A172 (cell line): ENCODE data around the gene ZNF732. TPM values are rescaled to one million over a fixed set of nuclear protein-coding genes. Genes with fewer than 3 reads are reported as not detected.
"Not testable (repeated sequence)": the region's sequence is repeated elsewhere in the genome, so short reads cannot be mapped to it uniquely, and the experiment has no call there.

ENCODE experiments used
- DNase-seq: peaks from one replicate; pipeline ENCODE4 v3.0.0-alpha.2; 2015; ENCODE audit warnings: low spot score
- total RNA-seq: library from RNA; depleted of rRNA; stranded (reverse); fragments of >200 nt; shearing (Covaris generic); gene quantifications from 2 replicates; pipeline ENCODE4 v1.2.3, GENCODE V29; 2014; rRNA removed

Gene ZNF732
- not detected in 2 replicates for total RNA-seq

- DNase-seq = no peak
Observed at GRCh38 chr4:304969-305680, at the start of gene ZNF732. Gene ZNF732 (minus strand): TSS chr4:305474. CDS start chr4:305310, 164 bp downstream.

GRCh38 chr4:340011-340410, 34.7 kb upstream of the ZNF732 start:
- no peak for DNase-seq

DNA sequence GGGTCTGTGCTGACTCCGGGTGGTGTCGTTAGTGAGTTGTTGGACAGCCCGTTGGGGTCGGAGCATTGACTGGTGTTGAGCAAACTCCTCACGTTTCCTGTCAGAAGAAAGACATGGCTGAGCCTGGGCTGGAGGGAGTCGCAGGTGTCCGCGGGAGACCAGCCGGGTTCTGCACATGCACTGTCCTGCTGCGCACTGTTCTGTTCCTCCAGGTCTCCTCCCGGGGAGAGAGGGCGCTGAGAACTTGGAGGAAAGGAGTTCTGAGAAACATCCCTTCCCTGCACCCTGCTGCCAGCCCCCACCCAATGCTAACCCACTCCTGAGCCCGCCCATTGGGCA, 33.5 kb upstream of the ZNF732 start:
- DNase-seq = no peak

GRCh38 chr4:337932-338758, 32.9 kb upstream of the ZNF732 start:
- no peak for DNase-seq

DNA sequence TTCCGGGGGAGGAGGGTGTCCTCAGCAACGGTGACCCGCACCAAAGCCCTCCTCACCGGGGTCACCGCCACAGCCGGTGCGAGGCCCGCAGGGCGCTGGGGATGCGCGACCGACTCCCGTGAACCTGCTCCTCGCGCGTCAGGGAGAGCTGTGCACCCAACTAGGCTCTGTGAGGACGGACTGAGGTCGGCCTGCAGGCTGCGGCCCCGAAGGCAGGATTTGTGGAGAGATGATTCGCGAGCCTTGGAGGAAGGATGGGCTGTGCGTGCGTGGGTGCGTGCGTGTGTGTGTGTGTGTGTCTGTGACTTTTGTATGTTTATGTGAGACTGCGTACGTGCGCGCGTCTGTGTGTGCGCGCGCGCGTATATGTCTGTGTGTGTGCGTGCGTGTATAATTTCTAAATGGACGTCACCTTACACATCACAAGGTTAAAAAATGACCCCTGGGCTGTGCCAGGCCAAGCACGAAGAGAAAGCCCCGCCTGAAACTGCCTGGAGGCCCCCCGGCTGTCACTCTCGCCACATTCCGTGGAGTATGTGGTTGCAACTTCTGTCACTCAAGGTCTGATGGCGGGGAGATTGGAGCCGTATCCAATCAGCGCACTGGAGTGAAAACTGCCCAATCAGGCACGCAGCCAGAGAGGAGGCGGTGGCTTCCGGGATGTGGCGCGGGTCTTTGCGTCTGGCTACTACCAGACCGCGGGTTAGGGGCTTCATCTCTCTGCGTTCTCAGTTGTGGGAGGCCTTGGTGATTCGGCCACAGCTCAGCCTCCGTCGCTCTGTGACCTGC, 32.1 kb upstream of the ZNF732 start, which contains the start of gene ZNF141:
ZNF141 (plus strand) TSS at position 672 of the 789 bp plus-strand sequence. CDS start 170 bp downstream, outside the sequence.
- no peak for DNase-seq

GRCh38 chr4:336893-337142, 31.5 kb upstream of the ZNF732 start:
- DNase-seq = no peak

- DNase-seq = no peak
Observed at GRCh38 chr4:336099-336892, 31.0 kb upstream of the ZNF732 start.

DNA sequence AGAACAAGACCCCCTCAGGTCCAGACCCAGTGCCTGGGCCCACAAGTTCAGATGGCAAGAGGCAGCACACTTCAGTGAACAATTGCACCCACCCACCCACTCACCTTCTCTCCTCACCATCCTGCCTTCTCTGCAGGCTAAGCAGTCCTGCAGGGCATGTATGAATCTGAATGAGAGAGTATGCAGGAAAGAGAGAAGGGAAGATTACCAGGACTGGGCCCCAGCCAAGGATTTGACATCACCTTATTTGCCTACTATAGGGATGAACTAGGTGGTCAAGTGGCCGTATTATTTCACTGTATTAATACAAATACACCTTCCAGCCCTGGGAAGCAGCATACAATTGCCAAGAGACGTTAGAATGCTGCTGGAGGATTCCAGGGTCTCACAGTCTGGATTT, 30.2 kb upstream of the ZNF732 start:
- no peak for DNase-seq

DNA sequence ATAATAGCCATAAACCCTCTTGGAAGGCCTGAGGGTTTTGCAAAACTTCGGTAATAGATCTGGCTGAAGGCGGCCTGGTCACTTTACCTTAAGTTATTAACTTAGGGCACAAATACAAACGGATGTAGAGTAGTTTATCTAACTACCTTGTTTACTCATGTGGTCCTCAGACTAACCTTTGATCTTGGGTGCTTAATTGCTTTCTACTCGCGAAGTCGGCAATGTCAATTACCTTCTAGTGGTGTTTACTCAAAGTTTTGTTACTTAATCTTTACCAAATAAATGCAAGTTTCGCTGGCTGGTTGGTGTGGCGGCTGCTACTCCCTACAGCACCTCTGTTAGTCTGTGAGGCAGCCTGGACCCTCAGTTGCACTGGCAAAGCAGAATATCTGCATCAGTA, 23.5 kb upstream of the ZNF732 start:
- no peak for DNase-seq

- no peak for DNase-seq
Observed at GRCh38 chr4:314296-314903, 9.1 kb upstream of the ZNF732 start.

DNA sequence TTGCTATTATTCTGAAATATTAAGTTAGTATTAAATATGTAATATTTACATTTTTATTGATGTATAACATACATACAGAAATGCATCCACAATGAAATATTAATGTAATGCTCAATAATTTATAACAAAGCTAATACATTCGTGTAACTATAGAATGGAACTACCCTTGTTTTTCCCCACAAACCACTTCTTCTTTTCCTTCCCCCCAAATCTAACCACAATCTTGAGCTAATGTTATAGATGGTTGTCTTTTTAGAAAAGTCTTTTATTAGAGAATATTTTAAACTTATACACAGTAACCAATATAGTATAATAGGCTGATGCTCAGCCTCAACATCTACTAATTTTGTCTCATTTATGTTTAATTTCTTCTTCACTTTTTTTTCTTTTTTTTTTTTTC, 4.5 kb upstream of the ZNF732 start:
- no peak for DNase-seq

GRCh38 chr4:306551-306961, 1.3 kb upstream of the ZNF732 start:
- no peak for DNase-seq

DNA sequence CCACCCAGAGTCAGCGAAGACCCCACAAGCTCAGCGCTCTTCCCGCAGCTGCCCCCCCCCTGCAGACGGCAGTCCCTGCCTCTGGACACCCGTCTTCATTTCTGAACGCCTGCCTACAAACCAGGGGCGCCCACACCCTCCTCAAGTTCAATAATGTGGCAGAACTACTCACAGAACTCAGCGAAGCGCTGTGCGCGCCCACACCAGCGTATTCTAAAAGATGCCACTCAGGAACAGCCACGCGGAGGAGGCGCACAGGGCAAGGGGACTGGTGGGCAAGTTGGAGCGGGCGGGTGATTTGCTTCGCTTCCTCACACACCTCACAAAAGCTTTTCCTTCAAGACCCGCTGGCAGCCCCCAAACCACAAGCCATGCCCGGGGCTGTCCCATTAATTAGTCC, 758 bp downstream of the ZNF732 start:
- not testable (repeated sequence) for DNase-seq

DNA sequence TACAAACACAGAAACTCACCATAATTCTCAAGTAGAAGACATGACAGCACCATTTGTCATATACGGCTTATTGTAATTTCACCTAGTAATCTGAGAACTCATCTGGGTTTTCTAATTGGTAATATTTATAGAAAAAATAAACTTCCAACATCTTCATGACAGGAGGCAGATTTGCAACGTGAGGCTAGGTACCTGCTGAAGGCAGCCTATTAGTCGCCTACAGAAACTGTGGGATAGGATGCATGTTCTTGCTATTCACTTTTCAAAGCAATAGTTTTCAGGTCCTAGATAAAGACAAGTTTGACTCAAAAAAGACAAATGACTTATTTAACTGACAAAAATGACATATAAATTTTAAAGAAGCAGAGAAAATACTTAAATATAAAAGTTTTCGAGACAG, 2.9 kb downstream of the ZNF732 start:
- DNase-seq = no peak

DNA sequence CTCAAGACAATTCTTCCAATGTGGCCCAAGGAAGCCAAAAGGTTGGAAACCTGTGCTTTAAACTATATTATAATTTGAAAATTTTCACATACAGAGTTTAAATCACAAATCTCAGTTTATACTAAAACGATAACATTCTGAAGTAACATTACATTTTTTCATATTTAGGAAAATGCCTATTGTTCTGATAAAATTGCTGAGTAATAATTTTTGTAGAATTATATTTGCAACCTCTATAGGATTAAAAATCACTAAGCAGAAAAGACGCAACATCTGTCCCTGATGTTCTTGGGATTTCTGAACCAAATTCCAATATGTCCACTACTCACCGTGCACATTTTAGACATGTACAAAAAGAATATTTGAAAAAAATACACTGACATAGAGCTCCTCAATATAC, 10.5 kb downstream of the ZNF732 start:
- no peak for DNase-seq

DNA sequence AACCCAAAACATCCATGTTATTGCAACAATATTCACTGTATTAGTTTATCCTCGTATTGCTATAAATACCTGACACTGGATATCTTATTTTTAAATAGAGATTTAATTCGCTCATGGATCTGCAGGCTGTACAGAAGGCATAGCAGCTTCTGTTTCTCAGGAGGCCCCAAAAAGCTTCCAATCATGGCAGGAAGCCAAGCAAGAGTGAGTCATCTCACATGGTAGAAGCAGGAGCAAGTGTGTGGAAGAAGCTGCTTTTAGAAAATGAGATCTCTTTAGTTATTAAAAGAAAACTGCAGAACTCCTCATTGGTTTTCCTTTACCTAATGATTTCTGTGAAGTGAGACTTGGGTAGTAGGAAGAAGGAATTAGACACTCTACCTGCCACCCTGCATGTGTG, 16.4 kb downstream of the ZNF732 start:
- no peak for DNase-seq

- DNase-seq = no peak
Observed at GRCh38 chr4:273309-274017, 31.8 kb downstream of the ZNF732 start.

DNA sequence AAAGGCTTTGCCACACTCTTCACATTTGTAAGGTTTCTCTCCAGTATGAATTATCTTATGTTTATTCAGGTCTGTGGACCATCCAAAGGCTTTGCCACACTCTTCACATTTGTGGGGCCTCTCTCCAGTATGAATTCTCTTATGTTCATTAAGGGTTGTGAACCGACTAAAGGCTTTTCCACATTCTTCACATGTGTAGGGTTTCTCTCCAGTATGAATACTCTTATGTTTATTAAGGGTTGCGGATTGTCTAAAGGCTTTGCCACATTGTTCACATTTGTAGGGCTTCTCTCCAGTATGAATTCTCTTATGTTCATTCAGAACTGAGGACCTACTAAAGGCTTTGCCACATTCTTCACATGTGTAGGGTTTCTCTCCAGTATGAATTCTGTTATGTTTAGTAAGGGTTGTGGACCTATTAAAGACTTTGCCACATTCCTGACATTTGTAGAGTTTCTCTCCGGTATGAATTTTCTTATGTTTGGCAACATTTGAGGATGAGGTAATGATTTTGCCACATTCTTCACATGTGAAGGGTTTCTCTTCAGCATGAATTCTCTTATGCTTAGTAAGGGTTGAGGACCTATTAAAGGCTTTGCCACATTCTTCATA, 33.7 kb downstream of the ZNF732 start:
- no peak for DNase-seq

DNA sequence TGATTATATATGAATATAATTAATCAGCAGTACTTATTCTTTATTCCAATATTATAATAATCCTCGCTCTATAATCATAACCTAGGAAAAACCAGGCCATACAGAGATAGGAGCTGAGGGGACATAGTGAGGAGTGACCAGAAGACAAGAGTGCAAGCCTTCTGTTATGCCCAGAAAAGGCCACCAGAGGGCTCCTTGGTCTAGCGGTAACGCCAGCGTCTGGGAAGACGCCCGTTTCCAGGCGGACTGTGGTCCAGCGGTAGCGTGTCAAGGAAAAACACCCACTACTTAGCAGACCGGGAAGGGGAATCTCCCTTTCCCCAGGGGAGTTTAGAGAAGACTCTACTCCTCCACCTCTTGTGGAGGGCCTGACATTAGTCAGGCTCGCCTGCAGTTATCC, 46.0 kb downstream of the ZNF732 start:
- DNase-seq = peak; percentile 19

- no peak for DNase-seq
Observed at GRCh38 chr4:256492-256891, 48.8 kb downstream of the ZNF732 start.
